HG03159 (cell line): Measurements from ENCODE around the gene YRDC.
A peak's percentile ranks its signal among the peaks of the same experiment; 100 is the strongest.

Source experiments
- ATAC-seq: cut with Tn5 transposase; IDR thresholded peaks from one replicate; pipeline ENCODE4 v1.9.1; 2021; ENCODE audit warnings: mild to moderate bottlenecking, moderate library complexity; ENCODE audit not compliant: unreplicated experiment

The YRDC gene

GRCh38 chr1:37807555-37808368 lies at the start of gene YRDC, which contains the start of gene C1orf122:
YRDC (minus strand) TSS chr1:37808208; CDS start chr1:37808180, 28 bp downstream.
C1orf122 (plus strand) TSS chr1:37807790; CDS start chr1:37808405, 615 bp downstream.
- ATAC-seq, result peak; percentile 84

- ATAC-seq, result no peak
Measured at GRCh38 chr1:37854406-37854805, 46.4 kb upstream of the YRDC start.

GRCh38 chr1:37853157-37853556 lies 45.1 kb upstream of the YRDC start:
- ATAC-seq, result no peak

GRCh38 chr1:37851782-37852210 lies 43.8 kb upstream of the YRDC start:
- no peak for ATAC-seq

- no peak for ATAC-seq
Measured at GRCh38 chr1:37851262-37851661, 43.3 kb upstream of the YRDC start.

GRCh38 chr1:37850352-37850955 lies 42.4 kb upstream of the YRDC start:
- ATAC-seq, result no peak

GRCh38 chr1:37849480-37849879 lies 41.5 kb upstream of the YRDC start:
- ATAC-seq, result no peak

- no peak for ATAC-seq
Measured at GRCh38 chr1:37846647-37847339, 38.8 kb upstream of the YRDC start.

GRCh38 chr1:37845786-37846185 lies 37.8 kb upstream of the YRDC start:
- no peak for ATAC-seq

GRCh38 chr1:37845049-37845646 lies 37.1 kb upstream of the YRDC start:
- no peak for ATAC-seq

GRCh38 chr1:37844536-37844935 lies 36.5 kb upstream of the YRDC start:
- no peak for ATAC-seq

GRCh38 chr1:37841652-37842051 lies 33.6 kb upstream of the YRDC start:
- no peak for ATAC-seq

GRCh38 chr1:37840711-37841110 lies 32.7 kb upstream of the YRDC start:
- no peak for ATAC-seq

- ATAC-seq, result no peak
Measured at GRCh38 chr1:37839676-37840075, 31.7 kb upstream of the YRDC start.

- ATAC-seq, result no peak
Measured at GRCh38 chr1:37836788-37837187, 28.8 kb upstream of the YRDC start.

- no peak for ATAC-seq
Measured at GRCh38 chr1:37831809-37832208, 23.8 kb upstream of the YRDC start.

- ATAC-seq, result no peak
Measured at GRCh38 chr1:37831109-37831508, 23.1 kb upstream of the YRDC start.

GRCh38 chr1:37828410-37829074 lies 20.5 kb upstream of the YRDC start:
- ATAC-seq, result no peak

- ATAC-seq, result no peak
Measured at GRCh38 chr1:37825506-37825905, 17.5 kb upstream of the YRDC start.

- no peak for ATAC-seq
Measured at GRCh38 chr1:37824001-37824400, 16.0 kb upstream of the YRDC start.
